Measurements from ENCODE around the gene LRFN4. TPM values are rescaled to one million over a fixed set of nuclear protein-coding genes. Genes with fewer than 3 reads are reported as not detected.

LRFN4 gene
- total RNA-seq, 1 donor from 2014 or later: 33.7 TPM

DNA sequence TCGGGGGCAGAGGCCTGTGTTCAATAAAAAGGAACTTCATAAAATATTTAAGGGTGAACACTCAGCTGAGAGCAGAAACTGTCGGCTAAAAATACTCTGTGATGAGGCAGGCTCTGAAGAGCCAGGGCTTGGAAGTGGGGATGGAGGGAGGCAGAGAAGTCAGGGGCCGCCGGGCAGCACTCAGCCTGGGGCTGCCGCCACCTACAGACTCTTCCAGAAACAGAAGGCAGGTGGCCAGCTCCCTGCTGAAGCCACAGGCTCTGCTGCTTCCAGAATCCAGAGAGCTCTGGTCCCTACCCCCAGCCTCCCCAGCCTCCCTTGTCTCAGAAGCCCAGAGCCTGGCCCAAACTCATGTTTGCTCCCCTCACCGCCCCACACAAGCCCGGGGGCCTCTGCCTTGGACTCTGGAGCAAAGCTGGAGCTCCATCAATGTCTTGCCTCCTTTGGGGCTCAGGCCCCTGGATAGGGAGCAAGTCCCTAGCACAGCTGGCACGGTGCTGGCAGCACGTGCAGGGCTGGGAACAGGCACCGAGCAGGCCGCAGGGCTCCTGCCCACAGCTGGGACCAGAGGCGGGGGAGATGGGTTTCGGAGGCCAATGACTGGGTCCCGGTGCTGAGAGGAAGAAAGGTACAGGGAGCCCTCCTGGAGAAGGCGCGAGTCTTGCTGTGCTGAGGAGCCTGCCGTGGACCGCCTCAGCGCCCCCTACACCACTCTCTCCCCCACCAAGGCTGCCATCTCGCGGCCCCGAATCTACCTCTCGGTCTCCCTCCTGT, 8.2 kb downstream of the LRFN4 start:
- peaks cover 2% of the 10 kb centered on the region for H3K27me3 Mint-ChIP-seq (ENCODE audit: low read depth, unreplicated experiment)
- no peak for TF ChIP-seq EZH2 (IDR thresholded peaks at IDR 0.05; ENCODE audit: insufficient read depth, low read length)
- peaks cover 1% of the 10 kb centered on the region for H3K36me3 Mint-ChIP-seq (ENCODE audit: low read depth, unreplicated experiment)
- Histone ChIP-seq H3K4me3 (ENCODE audit: insufficient read depth, low read depth, low read length) (no peak overlapping the region), H3K4me1 (ENCODE audit: insufficient read depth, low read length) (no peaks in the 10 kb centered on the region), H3K36me3 (ENCODE audit: insufficient read depth, low read length) (no peaks in the 10 kb centered on the region), H3K9me3 (ENCODE audit: insufficient read depth, low read depth, low read length) (no peaks in the 10 kb centered on the region), H3K27me3 (ENCODE audit: insufficient read depth, low read length) (no peaks in the 10 kb centered on the region), H3K27ac (ENCODE audit: low read depth, low read length) (no peak overlapping the region), H4K20me1 (ENCODE audit: insufficient read depth, low read length) (peaks cover 5% of the 10 kb centered on the region), H3K79me2 (ENCODE audit: insufficient read depth, low read length) (peaks cover 6% of the 10 kb centered on the region), H3K9ac (ENCODE audit: low read length) (no peak overlapping the region), H2AFZ (ENCODE audit: low read depth, low read length) (no peak overlapping the region), H3K4me2 (ENCODE audit: low read length) (no peak overlapping the region)
- no peak for FAIRE-seq
- no peaks in the 10 kb centered on the region for H3K9me3 Mint-ChIP-seq (ENCODE audit: unreplicated experiment)
- no peaks in the 10 kb centered on the region for H3K4me1 Mint-ChIP-seq (ENCODE audit: low read depth, unreplicated experiment)
- DNase-seq (ENCODE audit: low read depth): no peak
- H3K4me3 Mint-ChIP-seq (ENCODE audit: unreplicated experiment): no peak overlapping the region
- no peak overlapping the region for H3K27ac Mint-ChIP-seq (ENCODE audit: unreplicated experiment)

DNA sequence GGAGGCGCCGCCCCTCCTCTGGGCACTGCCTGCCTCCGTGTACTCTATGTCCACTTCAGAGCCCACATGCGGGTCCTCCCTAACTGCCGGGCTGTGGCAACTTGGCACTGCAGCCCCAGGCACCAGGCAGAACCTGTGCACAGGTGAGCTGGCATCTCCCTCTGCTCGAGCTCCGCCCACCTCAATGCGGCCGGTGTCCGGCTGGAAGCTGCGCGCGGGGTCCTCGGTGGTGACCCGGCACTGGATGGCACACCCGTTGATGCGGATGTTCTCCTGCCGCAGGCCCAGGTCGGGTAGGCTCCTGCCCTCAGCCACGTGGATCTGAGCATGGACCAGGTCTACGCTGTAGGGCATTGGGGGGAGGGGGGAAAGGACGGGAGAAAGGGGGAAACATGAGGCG, 9.1 kb downstream of the LRFN4 start:
- Histone ChIP-seq H3K27ac (ENCODE audit: low read depth, low read length) (no peak overlapping the region), H3K27me3 (ENCODE audit: insufficient read depth, low read length) (no peaks in the 10 kb centered on the region), H2AFZ (ENCODE audit: low read depth, low read length) (no peak overlapping the region), H3K9me3 (ENCODE audit: insufficient read depth, low read depth, low read length) (no peaks in the 10 kb centered on the region), H3K36me3 (ENCODE audit: insufficient read depth, low read length) (no peaks in the 10 kb centered on the region), H4K20me1 (ENCODE audit: insufficient read depth, low read length) (peaks cover 3% of the 10 kb centered on the region), H3K4me3 (ENCODE audit: insufficient read depth, low read depth, low read length) (no peak overlapping the region), H3K4me2 (ENCODE audit: low read length) (no peak overlapping the region), H3K4me1 (ENCODE audit: insufficient read depth, low read length) (no peaks in the 10 kb centered on the region), H3K9ac (ENCODE audit: low read length) (no peak overlapping the region), H3K79me2 (ENCODE audit: insufficient read depth, low read length) (no peaks in the 10 kb centered on the region)
- peaks cover 1% of the 10 kb centered on the region for H3K36me3 Mint-ChIP-seq (ENCODE audit: low read depth, unreplicated experiment)
- H3K4me3 Mint-ChIP-seq (ENCODE audit: unreplicated experiment): no peak overlapping the region
- H3K9me3 Mint-ChIP-seq (ENCODE audit: unreplicated experiment): no peaks in the 10 kb centered on the region
- peaks cover 2% of the 10 kb centered on the region for H3K27me3 Mint-ChIP-seq (ENCODE audit: low read depth, unreplicated experiment)
- H3K27ac Mint-ChIP-seq (ENCODE audit: unreplicated experiment): no peak overlapping the region
- no peak for TF ChIP-seq EZH2 (IDR thresholded peaks at IDR 0.05; ENCODE audit: insufficient read depth, low read length)
- TF ChIP-seq, protein P1, sequence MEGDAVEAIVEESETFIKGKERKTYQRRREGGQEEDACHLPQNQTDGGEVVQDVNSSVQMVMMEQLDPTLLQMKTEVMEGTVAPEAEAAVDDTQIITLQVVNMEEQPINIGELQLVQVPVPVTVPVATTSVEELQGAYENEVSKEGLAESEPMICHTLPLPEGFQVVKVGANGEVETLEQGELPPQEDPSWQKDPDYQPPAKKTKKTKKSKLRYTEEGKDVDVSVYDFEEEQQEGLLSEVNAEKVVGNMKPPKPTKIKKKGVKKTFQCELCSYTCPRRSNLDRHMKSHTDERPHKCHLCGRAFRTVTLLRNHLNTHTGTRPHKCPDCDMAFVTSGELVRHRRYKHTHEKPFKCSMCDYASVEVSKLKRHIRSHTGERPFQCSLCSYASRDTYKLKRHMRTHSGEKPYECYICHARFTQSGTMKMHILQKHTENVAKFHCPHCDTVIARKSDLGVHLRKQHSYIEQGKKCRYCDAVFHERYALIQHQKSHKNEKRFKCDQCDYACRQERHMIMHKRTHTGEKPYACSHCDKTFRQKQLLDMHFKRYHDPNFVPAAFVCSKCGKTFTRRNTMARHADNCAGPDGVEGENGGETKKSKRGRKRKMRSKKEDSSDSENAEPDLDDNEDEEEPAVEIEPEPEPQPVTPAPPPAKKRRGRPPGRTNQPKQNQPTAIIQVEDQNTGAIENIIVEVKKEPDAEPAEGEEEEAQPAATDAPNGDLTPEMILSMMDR (IDR thresholded peaks at IDR 0.05; ENCODE audit: insufficient read depth, low read depth, low read length): no peak
- no peak for DNase-seq (ENCODE audit: low read depth)
- FAIRE-seq: no peak
- H3K4me1 Mint-ChIP-seq (ENCODE audit: low read depth, unreplicated experiment): no peaks in the 10 kb centered on the region

DNA sequence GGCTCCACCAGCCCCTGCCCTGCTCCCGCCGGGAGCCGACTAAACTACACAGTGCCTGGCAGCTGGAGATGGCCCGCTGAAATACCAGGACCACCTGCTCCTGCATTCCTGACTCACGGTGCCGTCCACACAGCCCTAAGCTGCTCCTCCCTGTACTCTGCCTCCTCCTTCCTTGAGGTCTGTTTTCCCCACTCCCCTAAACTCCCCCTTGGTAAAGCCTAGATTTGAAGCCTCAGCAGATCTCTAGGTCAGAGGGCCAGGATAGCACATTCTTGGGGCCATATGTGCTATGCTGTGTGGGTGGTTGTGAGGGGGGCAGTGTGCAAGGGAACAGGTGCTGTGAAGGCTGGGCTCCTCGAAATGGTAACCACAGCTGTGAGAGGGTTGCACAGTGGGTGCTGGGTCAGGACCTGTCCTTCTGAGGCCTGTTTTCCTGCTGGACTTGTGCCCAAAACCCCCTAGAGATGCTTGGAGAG, 9.7 kb downstream of the LRFN4 start:
- Mint-ChIP-seq H3K9me3 (ENCODE audit: unreplicated experiment) (no peaks in the 10 kb centered on the region), H3K27me3 (ENCODE audit: low read depth, unreplicated experiment) (peaks cover 3% of the 10 kb centered on the region), H3K4me1 (ENCODE audit: low read depth, unreplicated experiment) (no peaks in the 10 kb centered on the region), H3K27ac (ENCODE audit: unreplicated experiment) (no peak overlapping the region), H3K36me3 (ENCODE audit: low read depth, unreplicated experiment) (peaks cover 1% of the 10 kb centered on the region), H3K4me3 (ENCODE audit: unreplicated experiment) (no peak overlapping the region)
- FAIRE-seq (no peak), DNase-seq (ENCODE audit: low read depth) (no peak)
- no peak for TF ChIP-seq EZH2 (IDR thresholded peaks at IDR 0.05; ENCODE audit: insufficient read depth, low read length)
- TF ChIP-seq, protein P1 (IDR thresholded peaks at IDR 0.05; ENCODE audit: insufficient read depth, low read depth, low read length): no peak
- Histone ChIP-seq H3K79me2 (ENCODE audit: insufficient read depth, low read length) (no peaks in the 10 kb centered on the region), H2AFZ (ENCODE audit: low read depth, low read length) (no peak overlapping the region), H3K9ac (ENCODE audit: low read length) (no peak overlapping the region), H3K27ac (ENCODE audit: low read depth, low read length) (no peak overlapping the region), H3K9me3 (ENCODE audit: insufficient read depth, low read depth, low read length) (no peaks in the 10 kb centered on the region), H3K4me3 (ENCODE audit: insufficient read depth, low read depth, low read length) (no peak overlapping the region), H3K4me1 (ENCODE audit: insufficient read depth, low read length) (no peaks in the 10 kb centered on the region), H3K4me2 (ENCODE audit: low read length) (no peak overlapping the region), H4K20me1 (ENCODE audit: insufficient read depth, low read length) (no peaks in the 10 kb centered on the region), H3K27me3 (ENCODE audit: insufficient read depth, low read length) (no peaks in the 10 kb centered on the region), H3K36me3 (ENCODE audit: insufficient read depth, low read length) (no peaks in the 10 kb centered on the region)

Data from astrocyte (in vitro differentiated cells and primary cell).